Activated CD4-positive, alpha-beta T cell treated with anti-CD3 and anti-CD28 coated beads, Interleukin-2, Interleukin-6, amounts not matched to agents 100 ng/mL and 50 ng/mL, durations not matched to agents 16 hours and 8 hours (primary cell): Measurements from ENCODE around the gene ACLY.

ENCODE experiments used
- DNase-seq: peaks from one replicate; pipeline ENCODE4 v3.0.0-alpha.2; 2020

ACLY gene

GRCh38 chr17:41824086-41824485 is 94.7 kb downstream of the ACLY start:
- DNase-seq, result no peak

GRCh38 chr17:41823580-41823979 is 95.2 kb downstream of the ACLY start:
- DNase-seq, result no peak

GRCh38 chr17:41823141-41823524 is 95.6 kb downstream of the ACLY start:
- no peak for DNase-seq

GRCh38 chr17:41822216-41823140 is 96.3 kb downstream of the ACLY start:
- DNase-seq, result no peak

- no peak for DNase-seq
Observed at GRCh38 chr17:41821776-41822175, 97.0 kb downstream of the ACLY start.

- DNase-seq, result no peak
Observed at GRCh38 chr17:41818024-41818423, 100.7 kb downstream of the ACLY start.
